Activated CD8-positive, alpha-beta T cell treated with anti-CD3 and anti-CD28 coated beads for 36 hours (primary cell): ENCODE data around the gene TMEM232. TPM values are rescaled to one million over a fixed set of nuclear protein-coding genes. Genes with fewer than 3 reads are reported as not detected.

Source experiments
- ATAC-seq: fragments of 200-7000 bp; cut with Tn5 transposase; one replicate; pipeline ENCODE4 v1.10.0; 2021; ENCODE audit warnings: mild to moderate bottlenecking, moderate library complexity
- CTCF ChIA-PET: fragments of 350-600 bp; sonication (Branson Sonifier 250); formaldehyde crosslinking; loops from one replicate; lab custom pipeline; 2021; ENCODE audit warnings: antibody characterized with exemption; lab: Charles Lee
- POLR2A ChIA-PET: fragments of 350-600 bp; sonication (Branson Sonifier 250); formaldehyde crosslinking; loops from one replicate; lab custom pipeline; 2021; ENCODE audit warnings: antibody characterized with exemption; lab: Charles Lee
- DNase-seq: peaks from one replicate; pipeline ENCODE4 v3.0.0-alpha.2; 2020
- H3K27ac Mint-ChIP-seq: one replicate; pipeline ENCODE4 v1.8.0; 2021; ENCODE audit warnings: mild to moderate bottlenecking, mixed read lengths
- H3K27me3 Mint-ChIP-seq: one replicate; pipeline ENCODE4 v1.8.0; 2021; ENCODE audit warnings: mixed read lengths
- H3K36me3 Mint-ChIP-seq: one replicate; pipeline ENCODE4 v1.8.0; 2021; ENCODE audit warnings: low read depth, mixed read lengths
- H3K4me1 Mint-ChIP-seq: one replicate; pipeline ENCODE4 v1.8.0; 2021; ENCODE audit warnings: low read depth, mixed read lengths
- H3K4me3 Mint-ChIP-seq: one replicate; pipeline ENCODE4 v1.8.0; 2021; ENCODE audit warnings: mild to moderate bottlenecking, moderate library complexity, mixed read lengths
- H3K9me3 Mint-ChIP-seq: one replicate; pipeline ENCODE4 v1.8.0; 2021; ENCODE audit warnings: mixed read lengths
- CTCF ChIP-seq: fragments of 200-600 bp; IDR thresholded peaks from one replicate; pipeline ENCODE4 v1.8.0; 2022; ENCODE audit warnings: antibody characterized with exemption, mild to moderate bottlenecking
- intact Hi-C: fragments of 100-400 bp; cut with micrococcal nuclease; formaldehyde crosslinking; loops from one replicate; pipeline ENCODE4 v1.10.0; 2022
- total RNA-seq, 2 experiments: library from RNA; stranded (reverse); gene quantifications; one replicate each; pipeline ENCODE4 v1.2.3, GENCODE V29; 2021

TMEM232 gene
- total RNA-seq, 2 experiments from 2014 or later, result 0.27 to 0.49 TPM

GRCh38 chr5:110435207-110435606, 291.3 kb downstream of the TMEM232 start:
- intact Hi-C loops, result no loop called here
- Mint-ChIP-seq H3K4me3 (no peak overlapping the region), H3K36me3 (no peaks in the 10 kb centered on the region), H3K4me1 (no peaks in the 10 kb centered on the region), H3K27me3 (peaks cover 2% of the 10 kb centered on the region), H3K27ac (no peak overlapping the region), H3K9me3 (no peaks in the 10 kb centered on the region)
- POLR2A ChIA-PET, result no interaction called here
- ATAC-seq, result no peak
- DNase-seq, result no peak
- TF ChIP-seq CTCF, result no peak
- CTCF ChIA-PET, result no interaction called here

- peaks cover 3% of the 10 kb centered on the region for H3K27me3 Mint-ChIP-seq
- no peak for DNase-seq
- no peaks in the 10 kb centered on the region for H3K36me3 Mint-ChIP-seq
- ChIA-PET POLR2A (no interaction called here), CTCF (no interaction called here)
- no peak for TF ChIP-seq CTCF
- intact Hi-C loops, result no loop called here
- no peaks in the 10 kb centered on the region for H3K9me3 Mint-ChIP-seq
- no peaks in the 10 kb centered on the region for H3K4me1 Mint-ChIP-seq
- no peak overlapping the region for H3K27ac Mint-ChIP-seq
- no peak overlapping the region for H3K4me3 Mint-ChIP-seq
- ATAC-seq, result no peak
These were observed 294.9 kb downstream of the TMEM232 start for GRCh38 chr5:110431603-110432002.

GRCh38 chr5:110414360-110414759, 312.1 kb downstream of the TMEM232 start:
- H3K27ac Mint-ChIP-seq, result no peak overlapping the region
- no peak for ATAC-seq
- peak; percentile 16 for DNase-seq
- CTCF ChIA-PET, result interaction anchor here (0.7 to 1.3 kb wide), 4 partner anchors 38 to 727 kb away, joined by 3 read pairs; partner anchors contain the start of gene MAN2A1
- no peak for TF ChIP-seq CTCF
- H3K36me3 Mint-ChIP-seq, result no peaks in the 10 kb centered on the region
- intact Hi-C loops, result no loop called here
- H3K4me3 Mint-ChIP-seq, result no peak overlapping the region
- H3K9me3 Mint-ChIP-seq, result no peaks in the 10 kb centered on the region
- POLR2A ChIA-PET, result no interaction called here
- H3K27me3 Mint-ChIP-seq, result no peaks in the 10 kb centered on the region
- H3K4me1 Mint-ChIP-seq, result peaks cover 11% of the 10 kb centered on the region

DNA sequence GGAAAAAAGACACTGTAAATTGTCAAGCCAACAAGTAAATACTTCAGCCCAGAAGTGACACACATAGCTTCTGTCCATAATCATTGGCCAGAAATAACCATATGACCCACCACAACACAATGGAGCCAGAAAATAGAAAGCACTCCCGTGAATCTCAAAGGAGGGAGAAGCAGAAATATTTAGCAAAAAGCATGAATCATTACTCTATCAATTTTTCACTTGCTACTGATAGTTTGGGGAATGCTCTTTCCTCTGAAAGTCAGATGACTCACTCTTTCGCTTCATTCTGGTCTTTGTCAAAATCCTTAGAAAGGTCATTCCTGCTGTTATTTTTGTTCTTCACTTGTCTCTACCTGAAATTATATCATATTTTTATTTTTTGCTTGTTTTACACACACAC, 312.6 kb downstream of the TMEM232 start:
- H3K36me3 Mint-ChIP-seq, result no peaks in the 10 kb centered on the region
- ChIA-PET POLR2A (no interaction called here), CTCF (interaction anchor here (1.2 to 1.3 kb wide), 3 partner anchors 38 to 724 kb away, joined by 3 read pairs; partner anchors contain the start of gene MAN2A1)
- ATAC-seq (no peak), DNase-seq (no peak)
- no peak for TF ChIP-seq CTCF
- H3K27me3 Mint-ChIP-seq, result no peaks in the 10 kb centered on the region
- H3K4me1 Mint-ChIP-seq, result peaks cover 11% of the 10 kb centered on the region
- H3K9me3 Mint-ChIP-seq, result no peaks in the 10 kb centered on the region
- intact Hi-C loops, result no loop called here
- H3K4me3 Mint-ChIP-seq, result no peak overlapping the region
- H3K27ac Mint-ChIP-seq, result no peak overlapping the region

GRCh38 chr5:110409571-110409970, 316.9 kb downstream of the TMEM232 start:
- CTCF ChIA-PET, result interaction anchor here (1.0 kb wide), 1 partner anchor 9 kb away, joined by 3 read pairs; no protein-coding TSS in a partner anchor
- no peak for TF ChIP-seq CTCF
- Mint-ChIP-seq H3K4me3 (no peak overlapping the region), H3K9me3 (no peaks in the 10 kb centered on the region), H3K27me3 (no peaks in the 10 kb centered on the region), H3K4me1 (peaks cover 5% of the 10 kb centered on the region), H3K27ac (no peak overlapping the region), H3K36me3 (no peaks in the 10 kb centered on the region)
- POLR2A ChIA-PET, result no interaction called here
- ATAC-seq (no peak), DNase-seq (no peak)
- intact Hi-C loops, result no loop called here
